ENCODE results near the gene KIRREL3.

- TF ChIP-seq POLR2A (IDR thresholded peaks at IDR 0.05; ENCODE audit: low read depth, low read length) (no peak), TAF1 (IDR thresholded peaks at IDR 0.05; ENCODE audit: low read depth, low read length) (no peak), POLR2AphosphoS5 (IDR thresholded peaks at IDR 0.05; ENCODE audit: low read depth, low read length) (no peak), PAX5 (IDR thresholded peaks at IDR 0.05; ENCODE audit: insufficient read depth, low read length, severe bottlenecking) (no peak)
Observed at GRCh38 chr11:126506789-126507188, 493.8 kb downstream of the KIRREL3 start.
